SU-DHL-6 (cell line): ENCODE measurements around the gene STK32B.

Experiments used
- H2AFZ ChIP-seq: fragments of 200-600 bp; sonication (generic); 2 replicates; pipeline ENCODE4 v1.6.1; 2014; ENCODE audit warnings: low read depth, mild to moderate bottlenecking, moderate library complexity, mixed read lengths, antibody characterized with exemption, low read length; ENCODE audit not compliant: severe bottlenecking
- H3F3A ChIP-seq: fragments of 200-600 bp; shearing (Covaris generic); 2 replicates; pipeline ENCODE4 v1.6.0; 2016; ENCODE audit warnings: antibody characterized with exemption, mild to moderate bottlenecking; ENCODE audit not compliant: insufficient read depth
- H3K27ac ChIP-seq: fragments of 200-600 bp; sonication (generic); 2 replicates; pipeline ENCODE4 v1.5.1; 2016; ENCODE audit warnings: low read depth, mild to moderate bottlenecking, low read length, moderate library complexity, mixed read lengths
- H3K27me3 ChIP-seq: fragments of 200-600 bp; sonication (generic), shearing (Covaris generic); 2 replicates; pipeline ENCODE4 v1.6.0; 2014; ENCODE audit warnings: mild to moderate bottlenecking, low read length
- H3K36me3 ChIP-seq: fragments of 200-600 bp; sonication (generic); 2 replicates; pipeline ENCODE4 v1.6.1; 2014; ENCODE audit warnings: mild to moderate bottlenecking, low read length, mixed read lengths
- H3K4me2 ChIP-seq: fragments of 300-600, 200-600 bp; shearing (Covaris generic), sonication (generic); 2 replicates; pipeline ENCODE4 v1.6.0; 2014; ENCODE audit warnings: low read length, low read depth, mild to moderate bottlenecking; ENCODE audit not compliant: poor library complexity, severe bottlenecking
- H3K4me3 ChIP-seq: fragments of 200-600 bp; sonication (generic); 2 replicates; pipeline ENCODE4 v1.5.1; 2014; ENCODE audit warnings: antibody characterized with exemption, low read length, mild to moderate bottlenecking, mixed read lengths; ENCODE audit not compliant: insufficient read depth, poor library complexity, severe bottlenecking
- H3K79me2 ChIP-seq: fragments of 200-600 bp; sonication (generic); 2 replicates; pipeline ENCODE4 v1.6.1; 2014; ENCODE audit warnings: mild to moderate bottlenecking, low read length, moderate library complexity; ENCODE audit not compliant: insufficient read depth
- H3K9ac ChIP-seq: fragments of 200-600 bp; sonication (generic); 2 replicates; pipeline ENCODE4 v1.7.0; 2014; ENCODE audit warnings: mild to moderate bottlenecking, low read length
- H3K9me2 ChIP-seq: fragments of 200-600 bp; sonication (generic); replicated peaks from 2 replicates; pipeline ENCODE4 v1.6.1; 2014; ENCODE audit warnings: low read length; ENCODE audit not compliant: insufficient read depth
- H3K9me3 ChIP-seq: fragments of 200-600 bp; sonication (generic); 2 replicates; pipeline ENCODE4 v1.6.1; 2014; ENCODE audit warnings: low read length, mixed read lengths; ENCODE audit not compliant: insufficient read depth
- H4K20me1 ChIP-seq: fragments of 200-600 bp; sonication (generic); 2 replicates; pipeline ENCODE4 v1.6.1; 2014; ENCODE audit warnings: low read depth, mild to moderate bottlenecking, antibody characterized with exemption, low read length, moderate library complexity, mixed read lengths
- CTCF ChIP-seq: fragments of 200-600 bp; sonication (generic); IDR thresholded peaks from one replicate; pipeline ENCODE4 v1.5.1; 2017; ENCODE audit warnings: antibody characterized with exemption, mild to moderate bottlenecking, low read length, moderate library complexity; ENCODE audit not compliant: insufficient read depth, poor library complexity, severe bottlenecking
- EZH2phosphoT487 ChIP-seq: fragments of 200-600 bp; sonication (generic), shearing (Covaris generic); conservative IDR thresholded peaks from 2 replicates; pipeline ENCODE4 v1.6.1; 2018; ENCODE audit warnings: mild to moderate bottlenecking, antibody characterized with exemption, low read length, moderate library complexity, mixed read lengths

The STK32B gene

DNA sequence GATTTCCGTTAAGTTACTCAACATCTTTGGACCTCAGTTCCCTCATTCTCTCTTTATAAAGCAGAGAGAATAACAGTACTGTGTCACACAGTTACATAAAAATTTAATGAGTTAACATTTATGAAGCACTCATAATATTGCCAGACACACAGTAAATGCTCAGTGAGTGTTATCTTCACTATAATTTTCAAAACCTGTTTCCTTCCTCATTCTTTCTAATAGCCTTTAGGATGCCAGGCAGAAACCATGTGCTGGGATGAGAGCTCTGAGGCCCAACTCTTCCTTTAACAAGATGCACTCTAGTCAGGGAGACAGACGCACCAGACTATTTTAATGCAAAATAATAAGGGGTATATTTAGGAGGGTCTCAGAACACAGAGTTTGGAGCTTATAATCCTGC lies 208.2 kb downstream of the STK32B start:
- Histone ChIP-seq H3K27me3 (no peaks in the 10 kb centered on the region), H2AFZ (no peak overlapping the region), H3K9me2 (no peaks in the 10 kb centered on the region), H3K27ac (no peak overlapping the region), H3K9me3 (no peaks in the 10 kb centered on the region), H3K9ac (no peak overlapping the region), H4K20me1 (no peaks in the 10 kb centered on the region), H3K36me3 (no peaks in the 10 kb centered on the region), H3K4me3 (no peak overlapping the region), H3K79me2 (no peaks in the 10 kb centered on the region), H3K4me2 (no peak overlapping the region), H3F3A (no peaks in the 10 kb centered on the region)
- TF ChIP-seq CTCF, result no peak
- no peak for TF ChIP-seq EZH2phosphoT487

DNA sequence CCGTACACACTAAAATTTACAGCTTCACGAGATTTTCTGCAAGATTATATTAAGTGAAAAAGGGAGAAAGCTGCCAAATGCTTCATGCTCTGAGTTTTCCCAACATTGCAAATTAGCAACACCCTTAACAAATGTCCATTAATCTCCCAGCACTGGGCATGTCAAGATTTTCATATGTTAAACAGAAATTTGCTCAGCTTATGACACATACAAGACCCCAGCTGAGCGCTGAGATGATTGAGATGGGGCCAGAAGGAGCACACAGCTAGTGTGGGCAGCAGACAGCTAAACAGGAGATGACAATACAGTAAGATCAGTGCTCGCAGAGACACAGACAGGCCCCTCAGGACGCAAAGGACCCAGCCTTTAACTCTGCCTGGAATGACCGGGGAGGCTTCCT lies 208.8 kb downstream of the STK32B start:
- H3K4me2 ChIP-seq, result no peak overlapping the region
- TF ChIP-seq CTCF, result no peak
- no peak for TF ChIP-seq EZH2phosphoT487

GRCh38 chr4:5261866-5262265 lies 210.6 kb downstream of the STK32B start:
- TF ChIP-seq EZH2phosphoT487 (no peak), CTCF (no peak)
- Histone ChIP-seq H3K9me3 (no peaks in the 10 kb centered on the region), H3K9ac (no peak overlapping the region)

More for the DNA sequence above, 208.8 kb downstream of the STK32B start:
- no peak overlapping the region for H3K4me3 ChIP-seq
- no peak overlapping the region for H3K9ac ChIP-seq
- no peaks in the 10 kb centered on the region for H3K79me2 ChIP-seq
- H3F3A ChIP-seq, result no peaks in the 10 kb centered on the region
- H3K27me3 ChIP-seq, result no peaks in the 10 kb centered on the region
- no peaks in the 10 kb centered on the region for H3K9me3 ChIP-seq
- H3K36me3 ChIP-seq, result no peaks in the 10 kb centered on the region
- no peak overlapping the region for H2AFZ ChIP-seq
- no peaks in the 10 kb centered on the region for H4K20me1 ChIP-seq
- H3K27ac ChIP-seq, result no peak overlapping the region
- H3K9me2 ChIP-seq, result no peaks in the 10 kb centered on the region

DNA sequence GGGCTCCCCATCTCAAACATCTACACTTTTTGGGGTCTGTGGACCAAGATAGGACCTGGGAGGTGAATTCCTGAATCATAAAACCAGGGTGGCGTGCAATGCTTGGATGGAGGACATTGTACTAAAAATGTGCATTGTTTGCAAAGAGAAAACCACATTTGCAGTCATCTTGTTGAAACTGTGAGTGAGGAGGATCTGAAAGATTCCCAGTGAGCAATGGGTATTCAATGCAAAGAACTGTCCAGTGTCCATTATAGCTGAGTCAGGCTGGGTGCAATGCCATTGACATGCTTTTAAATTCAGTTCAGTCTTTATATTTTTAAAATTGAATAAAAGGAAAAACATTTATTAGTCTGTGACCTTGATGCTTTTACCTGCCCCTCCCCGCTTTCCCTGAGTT lies 215.7 kb downstream of the STK32B start:
- no peaks in the 10 kb centered on the region for H3K79me2 ChIP-seq
- H3K27me3 ChIP-seq, result no peaks in the 10 kb centered on the region
- H4K20me1 ChIP-seq, result no peaks in the 10 kb centered on the region
- no peak overlapping the region for H3K9ac ChIP-seq
- no peak overlapping the region for H2AFZ ChIP-seq
- TF ChIP-seq EZH2phosphoT487 (no peak), CTCF (no peak)
- H3K4me3 ChIP-seq, result no peak overlapping the region
- no peaks in the 10 kb centered on the region for H3K9me2 ChIP-seq
- no peaks in the 10 kb centered on the region for H3K9me3 ChIP-seq
- H3F3A ChIP-seq, result no peaks in the 10 kb centered on the region
- no peak overlapping the region for H3K4me2 ChIP-seq
- no peaks in the 10 kb centered on the region for H3K36me3 ChIP-seq
- H3K27ac ChIP-seq, result no peak overlapping the region

More at GRCh38 chr4:5261866-5262265, 210.6 kb downstream of the STK32B start:
- H2AFZ ChIP-seq, result no peak overlapping the region
- no peaks in the 10 kb centered on the region for H3F3A ChIP-seq
- H3K79me2 ChIP-seq, result no peaks in the 10 kb centered on the region
- no peak overlapping the region for H3K4me2 ChIP-seq
- H3K4me3 ChIP-seq, result no peak overlapping the region
- H3K36me3 ChIP-seq, result no peaks in the 10 kb centered on the region
- H4K20me1 ChIP-seq, result no peaks in the 10 kb centered on the region
- no peaks in the 10 kb centered on the region for H3K9me2 ChIP-seq
- H3K27ac ChIP-seq, result no peak overlapping the region
- no peaks in the 10 kb centered on the region for H3K27me3 ChIP-seq
